NCI-H2171 treated with DMSO at 0.1 percent for 48 hours (cell line): ENCODE data around the gene MRPS2.
A peak's percentile ranks its signal among the peaks of the same experiment; 100 is the strongest.
"Not testable (repeated sequence)": the region's sequence is repeated elsewhere in the genome, so short reads cannot be mapped to it uniquely, and the experiment has no call there.

Source experiments
- DNase-seq: peaks from one replicate; lab custom pipeline; 2025; lab: John Stamatoyannopoulos, UW

The MRPS2 gene

DNA sequence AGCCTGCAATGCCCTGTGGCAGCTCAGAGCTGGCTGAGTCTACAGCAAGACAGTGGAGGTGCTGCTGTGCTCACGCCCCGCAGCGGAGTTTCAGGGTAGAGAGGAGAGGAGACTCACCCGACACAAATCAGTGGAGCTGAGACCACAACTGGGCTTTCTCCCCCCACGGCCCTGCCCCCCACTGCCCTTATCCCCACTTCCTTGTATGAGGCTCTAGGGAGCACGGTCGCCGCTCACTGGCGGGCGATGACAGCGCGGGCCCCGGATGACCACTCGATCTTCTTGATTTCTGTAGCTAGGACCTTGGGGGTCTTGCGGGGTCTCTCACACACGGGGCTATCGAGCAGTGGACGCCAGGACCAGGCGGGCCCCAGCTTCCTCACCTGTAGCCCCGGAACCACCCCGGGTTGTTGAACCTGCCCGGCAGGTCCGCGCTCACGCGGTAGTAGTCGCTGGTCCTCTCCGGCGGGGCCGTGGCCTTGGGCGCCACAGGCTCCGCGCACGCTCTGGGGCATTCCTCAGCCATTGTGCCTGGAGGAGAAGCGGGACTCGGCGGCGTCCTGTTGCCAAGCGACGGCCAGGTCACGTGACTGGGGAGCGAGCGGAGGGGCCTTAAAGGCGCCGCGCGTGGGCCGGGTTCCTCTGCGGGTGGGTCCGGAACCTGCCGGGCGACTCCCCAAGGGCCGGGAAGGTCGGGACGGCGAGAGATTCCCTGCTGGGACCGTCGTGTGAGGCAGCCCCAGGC, 984 bp upstream of the MRPS2 start:
- DNase-seq, result peak; percentile 83

DNA sequence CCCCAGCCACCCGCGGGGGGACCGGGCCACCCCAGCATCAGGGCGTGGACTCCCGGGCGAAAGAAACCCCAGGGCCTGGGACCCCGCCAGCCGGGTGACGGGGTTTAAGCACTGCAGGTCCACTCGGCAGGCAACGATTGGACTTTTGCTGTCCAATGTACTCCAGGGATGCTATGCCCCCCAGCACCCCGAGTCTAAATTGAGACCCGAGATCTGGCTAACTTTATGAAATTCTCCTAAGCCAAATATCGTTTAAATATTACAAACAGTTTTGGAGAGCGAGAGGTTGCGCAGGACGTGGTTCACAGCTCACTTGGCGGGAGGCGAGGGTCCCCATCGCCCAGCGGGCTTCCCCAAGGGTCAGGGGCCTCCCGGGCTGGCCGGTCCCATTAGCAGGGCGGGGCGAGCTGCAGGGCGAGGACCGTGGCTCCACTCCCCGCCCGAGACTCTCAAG, 384 bp upstream of the MRPS2 start:
- peak; percentile 69 for DNase-seq

DNA sequence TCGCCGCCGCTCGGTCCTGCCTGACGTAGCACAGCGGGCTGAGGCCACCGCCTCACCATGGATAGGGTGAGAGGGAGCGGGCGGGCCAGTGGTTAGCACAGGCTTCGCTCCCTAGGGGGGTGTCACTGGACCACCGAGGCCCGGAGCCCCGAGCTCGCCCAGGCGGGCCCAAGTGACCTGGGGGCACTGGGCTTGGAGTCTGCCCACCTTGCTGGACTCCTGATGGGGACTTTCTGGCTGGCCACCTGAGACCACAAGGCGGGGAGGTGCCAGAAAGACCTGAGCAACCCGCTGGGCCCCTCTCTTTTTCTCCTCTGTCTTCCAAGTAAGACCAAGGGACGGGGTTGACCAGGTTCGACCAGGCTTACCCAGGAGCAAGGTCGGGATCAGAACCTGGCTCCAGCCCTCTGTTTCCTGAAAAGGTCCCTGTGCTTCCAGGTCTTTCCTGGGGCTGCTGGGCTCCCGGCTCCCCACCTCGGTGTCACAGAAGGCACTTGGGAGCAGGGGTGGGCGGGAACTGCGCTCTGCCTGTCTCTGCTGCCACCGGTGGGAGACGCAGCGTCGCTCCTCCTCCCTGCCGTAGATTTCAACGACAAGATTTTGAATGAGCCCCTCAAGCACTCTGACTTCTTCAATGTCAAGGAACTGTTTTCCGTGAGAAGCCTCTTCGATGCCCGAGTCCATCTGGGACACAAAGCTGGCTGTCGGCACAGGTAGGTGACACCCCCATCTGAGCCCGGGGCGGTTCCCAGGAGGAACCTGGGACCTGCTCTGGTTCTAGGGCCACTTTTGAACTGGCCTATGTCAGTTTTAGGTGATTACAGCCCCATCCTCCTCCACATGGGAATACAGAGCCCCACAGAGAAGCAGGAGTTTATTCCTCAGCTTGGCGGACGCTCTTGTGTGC, 1.0 kb downstream of the MRPS2 start:
- no peak for DNase-seq

DNA sequence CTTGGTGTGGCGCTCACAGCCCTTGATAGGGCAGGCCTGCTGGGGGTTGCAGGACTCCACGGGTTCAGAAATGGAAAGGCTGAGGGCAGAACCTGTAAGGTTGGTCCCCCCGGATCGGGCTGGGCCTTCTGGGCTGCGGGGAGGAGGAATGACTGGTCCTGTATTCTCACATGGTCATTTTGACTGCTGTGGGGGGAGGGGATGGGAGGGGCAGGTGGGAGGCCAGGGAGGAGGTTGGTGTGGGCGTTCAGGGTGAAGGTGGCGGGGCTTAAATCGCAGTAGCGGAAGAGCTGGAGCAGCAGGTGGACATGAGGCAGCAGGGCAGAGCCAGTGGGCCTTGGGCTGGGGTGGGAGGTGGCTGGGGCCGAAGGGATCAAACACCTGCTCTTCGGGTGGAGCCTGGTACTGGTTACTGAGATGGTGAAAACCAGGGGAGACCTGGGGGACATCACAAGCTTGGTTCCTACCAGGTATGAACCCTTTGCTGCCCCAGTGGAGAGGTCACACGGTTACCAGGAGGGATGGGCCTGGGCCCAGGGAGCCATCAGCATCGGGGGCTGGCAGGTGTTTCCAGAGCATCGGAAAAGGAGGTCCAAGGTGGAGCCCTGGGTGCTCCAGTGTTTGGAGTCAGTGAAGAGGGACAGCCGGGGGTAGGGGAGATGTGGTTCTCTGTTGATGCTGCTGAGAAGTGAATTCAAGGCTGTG, 1.8 kb downstream of the MRPS2 start:
- no peak for DNase-seq

DNA sequence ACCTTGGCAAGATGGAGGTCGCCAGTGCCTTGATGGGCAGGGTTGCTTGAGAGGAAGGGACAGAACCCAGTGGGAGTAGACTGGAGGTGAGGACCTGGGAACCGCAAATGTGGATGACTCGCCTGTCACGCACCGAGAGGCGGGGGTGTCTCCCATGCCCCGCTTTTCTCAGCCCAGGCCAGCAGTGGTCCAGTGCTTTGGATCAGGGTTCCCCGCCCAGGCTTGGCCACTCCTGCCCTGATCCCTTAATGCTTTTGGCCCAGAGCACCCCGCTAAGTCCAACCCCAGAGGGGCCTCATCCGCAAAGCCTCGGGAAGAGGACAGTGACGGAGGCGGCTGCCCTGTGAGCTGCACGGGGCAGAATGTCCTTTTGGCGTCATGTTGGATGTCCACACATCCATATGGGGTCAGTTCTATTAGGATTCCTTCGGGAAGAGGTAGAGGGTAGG, 2.4 kb downstream of the MRPS2 start:
- DNase-seq, result no peak

DNA sequence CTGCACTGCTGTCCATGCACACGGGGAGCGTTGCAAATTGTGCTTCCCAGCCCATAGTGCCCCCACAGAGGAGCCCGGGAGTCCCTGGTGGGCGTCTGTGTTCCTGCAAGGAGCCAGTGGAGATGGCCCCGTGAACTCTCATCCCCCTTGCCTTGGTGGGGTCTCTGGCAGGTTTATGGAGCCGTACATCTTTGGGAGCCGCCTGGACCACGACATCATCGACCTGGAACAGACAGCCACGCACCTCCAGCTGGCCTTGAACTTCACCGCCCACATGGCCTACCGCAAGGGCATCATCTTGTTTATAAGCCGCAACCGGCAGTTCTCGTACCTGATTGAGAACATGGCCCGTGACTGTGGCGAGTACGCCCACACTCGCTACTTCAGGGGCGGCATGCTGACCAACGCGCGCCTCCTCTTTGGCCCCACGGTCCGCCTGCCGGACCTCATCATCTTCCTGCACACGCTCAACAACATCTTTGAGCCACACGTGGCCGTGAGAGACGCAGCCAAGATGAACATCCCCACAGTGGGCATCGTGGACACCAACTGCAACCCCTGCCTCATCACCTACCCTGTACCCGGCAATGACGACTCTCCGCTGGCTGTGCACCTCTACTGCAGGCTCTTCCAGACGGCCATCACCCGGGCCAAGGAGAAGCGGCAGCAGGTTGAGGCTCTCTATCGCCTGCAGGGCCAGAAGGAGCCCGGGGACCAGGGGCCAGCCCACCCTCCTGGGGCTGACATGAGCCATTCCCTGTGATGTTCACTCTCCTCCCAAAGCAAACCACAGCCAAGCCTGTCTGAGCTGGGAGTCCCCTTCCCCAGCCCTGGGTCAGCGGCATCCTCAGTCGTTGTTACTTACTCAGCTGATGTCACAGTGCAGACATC, 3.1 kb downstream of the MRPS2 start:
- DNase-seq, result no peak

DNA sequence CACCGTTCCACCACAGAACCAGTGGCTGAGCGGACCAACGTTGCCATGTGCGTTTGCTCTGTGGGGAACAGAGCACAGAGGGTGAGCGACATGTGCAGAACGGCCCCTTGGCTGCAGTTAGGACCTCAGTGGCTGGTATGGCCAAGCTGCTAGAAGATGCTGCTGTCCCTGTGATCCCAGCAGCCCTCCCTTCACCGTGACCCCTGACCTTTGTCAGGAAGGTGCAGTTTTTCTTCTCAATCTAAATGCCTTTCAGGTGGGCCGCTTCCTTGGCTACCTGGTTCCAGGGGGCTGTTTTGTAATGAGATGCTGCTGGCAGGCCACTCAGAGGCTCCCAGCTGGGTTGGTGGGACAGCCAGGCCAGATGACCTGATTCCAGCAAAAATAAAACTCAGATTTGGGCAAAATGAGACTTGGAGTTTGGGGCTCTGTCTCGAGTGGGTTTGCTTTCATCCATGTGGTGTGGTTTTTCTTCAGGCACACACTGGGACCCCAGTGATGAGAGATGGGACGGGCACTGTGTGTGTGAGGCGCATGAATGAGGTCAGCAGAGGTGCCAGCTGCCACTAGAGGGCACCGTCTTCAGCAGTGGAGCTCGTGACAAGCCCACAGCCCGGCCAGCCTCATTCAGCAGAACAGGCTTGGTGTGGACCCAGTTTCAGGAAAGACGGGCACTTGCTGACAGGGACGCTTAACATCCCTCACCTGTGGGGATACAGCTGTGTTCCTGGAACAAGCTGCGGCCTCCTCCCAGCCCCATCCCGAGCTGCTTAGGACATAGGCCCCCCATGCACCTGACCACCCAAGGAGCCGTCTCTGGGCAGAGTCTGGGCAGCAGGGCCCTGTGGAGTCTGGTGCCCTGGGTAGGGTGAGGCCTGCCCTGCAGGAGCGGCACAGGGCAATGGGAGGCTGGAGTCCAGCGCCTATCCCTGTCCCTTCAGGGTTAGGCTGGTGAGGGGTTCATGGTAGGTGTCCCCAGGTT, 4.1 kb downstream of the MRPS2 start:
- DNase-seq, result peak; percentile 52

DNA sequence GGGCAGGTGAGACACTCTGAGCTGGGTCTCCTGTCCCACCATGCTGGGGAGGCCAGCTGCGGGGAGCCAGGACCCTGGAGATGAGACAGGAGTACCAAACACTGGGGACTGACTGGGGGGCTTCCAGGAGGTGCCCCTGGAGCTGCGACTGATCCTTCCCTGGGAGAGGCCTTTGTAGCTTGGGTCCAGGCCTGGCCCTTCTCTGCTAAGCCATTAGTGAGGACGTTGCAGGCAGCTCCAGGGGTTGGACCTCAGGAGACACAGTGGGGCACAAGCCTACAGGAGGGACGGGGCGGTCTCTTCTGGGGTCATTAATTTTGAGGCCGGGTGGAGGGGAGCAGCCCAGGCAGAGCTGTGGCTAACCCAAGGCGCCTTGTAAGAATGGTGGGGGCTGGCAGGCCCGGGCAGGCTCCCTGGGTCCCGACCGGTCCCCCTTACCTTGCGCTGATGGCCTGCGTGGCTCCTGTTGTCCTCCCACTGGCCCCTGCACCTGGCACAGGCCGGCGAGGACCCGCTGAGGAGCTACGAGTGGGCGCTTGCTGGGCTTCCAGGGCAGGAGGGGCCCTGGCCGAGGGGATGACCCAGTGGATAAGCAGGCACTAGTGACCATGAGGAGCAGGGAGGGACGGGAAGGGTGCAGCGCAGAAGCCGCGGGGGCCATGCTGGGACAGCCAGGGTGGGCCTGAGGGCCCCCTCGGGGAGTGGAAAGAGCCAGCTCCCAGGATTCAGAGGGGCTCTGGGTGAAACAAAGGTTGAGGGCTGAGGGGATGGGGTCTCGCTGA, 5.1 kb downstream of the MRPS2 start:
- DNase-seq, result no peak

DNA sequence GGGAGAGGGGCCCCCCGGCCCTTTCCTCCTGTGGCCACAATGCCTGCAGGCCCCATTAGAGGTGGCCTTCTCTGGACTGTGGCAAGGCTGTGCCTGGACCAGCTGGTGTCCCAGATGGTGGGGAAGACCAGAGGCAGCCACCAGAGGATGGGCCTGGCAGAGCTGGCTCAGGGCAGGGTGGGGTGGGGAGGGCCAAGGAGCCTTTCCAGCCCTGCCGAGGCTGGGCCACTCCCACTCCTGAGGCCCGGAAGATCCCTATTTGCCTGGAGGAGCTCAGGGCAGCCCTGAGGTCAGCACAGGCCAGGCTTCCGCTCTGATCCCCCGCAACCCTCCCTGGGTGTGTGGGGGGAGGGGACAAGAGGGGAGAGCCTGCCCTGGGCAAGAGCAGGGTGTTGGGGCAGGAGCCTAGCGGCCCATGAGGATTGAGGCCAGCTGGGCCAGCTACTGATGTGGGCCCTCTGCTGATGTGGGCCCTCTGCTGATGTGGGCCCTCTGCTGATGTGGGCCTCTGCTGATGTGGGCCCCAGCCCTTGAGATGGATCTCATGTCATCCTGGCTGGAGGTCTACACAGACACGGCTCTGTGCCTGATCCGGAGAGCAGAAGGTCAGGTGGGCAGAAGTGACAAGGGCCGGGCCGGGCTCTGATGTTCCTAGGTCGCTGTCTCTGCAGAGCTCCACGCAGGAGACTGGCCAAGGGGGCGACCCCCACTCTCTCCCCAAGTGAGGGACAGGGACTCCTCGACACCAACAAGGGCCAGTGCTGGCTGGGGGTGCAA, 6.0 kb downstream of the MRPS2 start:
- no peak for DNase-seq

DNA sequence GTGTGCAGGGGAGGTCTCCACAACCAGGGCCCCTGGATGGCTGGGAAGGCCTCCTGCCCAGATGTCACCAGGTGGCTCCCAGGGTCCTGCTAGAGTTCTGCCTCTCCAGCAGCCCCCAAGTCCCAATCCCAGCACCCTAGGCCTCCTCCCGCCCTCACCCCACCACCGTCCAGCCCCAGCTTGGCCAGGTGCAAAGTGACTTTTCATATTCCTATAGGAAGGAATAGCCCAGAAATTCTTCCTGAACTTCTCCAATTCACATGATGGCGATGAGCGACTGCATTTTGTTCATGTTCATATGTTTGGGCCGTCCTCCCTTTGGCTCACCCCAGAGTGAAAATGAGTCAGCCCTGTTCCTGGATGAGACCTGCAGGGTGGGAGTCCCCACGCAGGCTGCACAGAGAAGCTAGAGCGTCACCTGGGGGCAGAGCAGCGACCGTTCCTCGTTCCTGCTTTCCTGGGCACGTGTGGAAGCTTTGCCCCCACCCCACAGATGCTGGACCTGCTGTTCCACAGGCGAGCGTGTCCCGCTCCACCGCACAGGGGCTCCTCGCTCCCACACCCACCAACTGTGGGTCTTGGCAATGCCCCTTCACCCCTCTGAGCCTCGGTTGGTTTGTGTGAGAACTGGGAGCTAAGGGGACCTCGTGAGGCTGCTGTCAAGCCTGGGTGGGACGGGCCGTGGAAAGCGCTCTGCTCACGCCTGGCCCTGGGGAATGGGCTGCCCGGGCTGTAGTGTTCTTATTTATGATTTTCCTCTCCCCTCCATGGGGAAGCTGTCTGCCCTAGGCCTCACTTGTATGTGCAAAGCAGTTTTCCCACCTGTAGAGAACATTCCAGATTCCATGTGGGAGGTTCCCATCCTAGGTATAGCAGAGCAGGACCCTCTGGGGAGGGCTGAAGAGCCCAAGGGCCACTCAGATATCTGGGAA, 6.9 kb downstream of the MRPS2 start:
- no peak for DNase-seq

DNA sequence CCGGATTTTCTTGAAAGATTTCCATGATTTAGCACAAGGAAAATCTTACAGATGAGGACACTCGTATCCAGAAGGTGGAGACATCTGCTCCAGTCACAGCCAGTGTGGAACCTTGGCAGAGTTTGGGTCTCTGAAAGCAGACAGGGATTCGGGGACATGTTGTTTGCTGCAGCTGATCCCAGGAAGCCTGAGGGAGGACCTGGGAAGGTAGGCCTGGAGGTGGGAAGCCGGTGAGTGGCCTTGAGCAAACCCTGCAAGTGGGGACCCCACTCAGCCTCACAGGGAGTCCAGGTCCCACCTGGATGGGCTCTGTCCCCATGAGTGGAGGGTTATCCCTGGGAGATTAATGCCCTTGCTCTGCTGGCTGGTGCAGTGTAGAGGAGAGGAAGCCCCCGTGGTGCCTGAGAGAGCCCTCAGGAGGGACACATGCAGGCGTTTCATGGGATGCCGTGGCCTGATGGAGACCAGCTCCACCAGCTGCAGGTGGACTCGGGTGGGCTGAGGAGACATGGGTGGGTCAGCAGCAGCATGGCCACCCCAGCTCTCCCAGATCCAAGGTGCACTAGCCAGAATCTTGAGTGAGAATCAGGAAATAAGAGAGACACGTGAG, 7.8 kb downstream of the MRPS2 start:
- no peak for DNase-seq

DNA sequence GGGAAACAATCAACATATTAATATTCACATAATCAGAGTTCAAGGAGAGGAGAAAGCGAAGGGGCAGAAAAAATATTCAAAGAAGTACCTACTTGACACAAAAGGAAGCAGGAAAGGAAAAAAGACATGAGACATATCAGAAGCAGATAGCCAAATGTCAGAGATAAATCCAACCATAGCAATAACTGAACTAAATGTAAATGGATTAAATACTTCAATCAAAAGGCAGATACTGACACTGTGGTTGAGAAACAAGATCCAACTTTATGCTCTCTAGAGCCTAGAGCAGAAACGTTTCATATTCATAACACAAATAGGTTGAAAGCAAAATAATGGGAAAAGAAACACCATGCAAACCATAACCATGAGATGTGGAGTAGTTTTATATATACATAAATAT, 9.0 kb downstream of the MRPS2 start:
- DNase-seq, result no peak

DNA sequence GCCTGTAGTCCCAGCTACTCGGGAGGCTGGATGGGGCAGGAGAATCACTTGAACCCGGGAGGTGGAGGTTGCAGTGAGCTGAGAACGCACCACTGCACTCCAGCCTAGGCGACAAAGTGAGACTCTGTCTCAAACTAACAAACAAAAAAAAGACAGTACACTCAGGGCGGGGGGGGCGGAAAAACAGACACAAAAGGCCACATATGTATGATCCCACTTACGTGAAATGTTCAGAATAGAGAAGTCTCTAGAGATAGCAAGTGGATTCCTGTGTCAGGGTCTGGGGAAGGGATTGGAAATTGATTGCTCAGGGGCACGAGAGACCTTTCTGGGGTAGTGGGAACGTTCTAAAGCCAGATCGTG, 11.7 kb downstream of the MRPS2 start:
- DNase-seq, result no peak

DNA sequence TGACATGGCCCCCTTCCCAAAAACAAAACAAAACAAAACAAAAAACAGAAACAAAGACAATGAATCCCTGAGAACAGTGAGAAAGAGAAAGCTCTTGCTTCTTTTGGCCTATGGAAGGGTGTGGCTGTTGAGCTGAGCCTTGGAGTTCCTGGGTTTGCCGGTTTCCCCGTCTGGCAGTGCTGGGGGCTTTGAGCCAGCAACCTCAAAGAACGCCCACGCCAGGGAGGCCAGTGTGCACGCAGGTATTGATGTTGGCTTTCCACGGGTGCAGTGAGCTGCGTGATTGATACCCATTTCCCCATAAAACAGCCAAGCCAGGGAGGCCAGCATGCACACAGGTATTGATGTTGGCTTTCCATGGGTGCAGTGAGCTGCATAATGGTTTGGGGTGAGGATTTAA, 12.4 kb downstream of the MRPS2 start:
- no peak for DNase-seq

DNA sequence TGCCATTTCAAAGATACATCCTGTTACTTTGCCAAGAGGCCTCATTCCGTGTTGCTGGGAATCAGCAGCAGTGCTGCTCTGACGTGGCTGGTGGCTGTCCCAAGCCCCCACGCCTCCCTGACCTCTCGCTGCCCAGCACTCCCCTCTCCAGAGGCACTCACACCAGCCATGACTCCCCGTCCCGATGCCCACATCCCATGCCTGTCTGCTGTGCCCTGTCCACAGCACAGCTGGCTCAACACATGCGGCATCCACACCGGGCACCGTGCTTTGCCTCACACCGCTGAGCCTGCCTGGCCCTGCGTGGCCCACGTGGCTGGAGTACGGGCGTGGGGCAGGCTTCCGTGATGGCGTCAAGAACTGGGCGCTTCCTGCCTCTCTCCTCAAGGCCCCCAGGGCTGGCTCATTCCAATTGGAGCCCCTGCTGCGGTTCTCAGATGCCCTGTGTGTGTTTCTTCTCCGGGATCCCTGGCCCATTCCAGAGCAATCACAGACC, 12.9 kb downstream of the MRPS2 start:
- DNase-seq, result no peak

DNA sequence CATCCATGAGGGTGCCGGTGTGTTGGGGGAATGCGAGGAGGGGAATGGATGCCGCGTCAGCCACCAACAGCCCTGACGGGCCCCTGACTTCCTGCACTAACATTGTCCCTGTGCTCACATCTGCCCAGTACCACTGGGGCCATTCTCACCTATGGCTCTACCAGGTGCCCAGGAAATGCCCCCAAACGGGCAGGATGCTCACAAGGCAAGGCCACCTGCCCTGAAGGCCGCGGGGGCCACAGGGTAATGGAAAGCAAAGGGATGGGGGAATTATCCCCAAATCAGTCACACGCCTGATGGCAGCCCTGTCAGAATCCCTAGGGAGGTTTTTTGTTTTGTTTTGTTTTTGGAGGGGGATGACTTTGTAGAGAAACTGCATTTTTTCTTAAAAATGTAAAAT, 13.4 kb downstream of the MRPS2 start:
- DNase-seq, result not testable (repeated sequence)
